Measurements from ENCODE around the gene RAB18.

GRCh38 chr10:27506280-27506679 is 2.2 kb downstream of the RAB18 start:
- TF ChIP-seq, protein P1, sequence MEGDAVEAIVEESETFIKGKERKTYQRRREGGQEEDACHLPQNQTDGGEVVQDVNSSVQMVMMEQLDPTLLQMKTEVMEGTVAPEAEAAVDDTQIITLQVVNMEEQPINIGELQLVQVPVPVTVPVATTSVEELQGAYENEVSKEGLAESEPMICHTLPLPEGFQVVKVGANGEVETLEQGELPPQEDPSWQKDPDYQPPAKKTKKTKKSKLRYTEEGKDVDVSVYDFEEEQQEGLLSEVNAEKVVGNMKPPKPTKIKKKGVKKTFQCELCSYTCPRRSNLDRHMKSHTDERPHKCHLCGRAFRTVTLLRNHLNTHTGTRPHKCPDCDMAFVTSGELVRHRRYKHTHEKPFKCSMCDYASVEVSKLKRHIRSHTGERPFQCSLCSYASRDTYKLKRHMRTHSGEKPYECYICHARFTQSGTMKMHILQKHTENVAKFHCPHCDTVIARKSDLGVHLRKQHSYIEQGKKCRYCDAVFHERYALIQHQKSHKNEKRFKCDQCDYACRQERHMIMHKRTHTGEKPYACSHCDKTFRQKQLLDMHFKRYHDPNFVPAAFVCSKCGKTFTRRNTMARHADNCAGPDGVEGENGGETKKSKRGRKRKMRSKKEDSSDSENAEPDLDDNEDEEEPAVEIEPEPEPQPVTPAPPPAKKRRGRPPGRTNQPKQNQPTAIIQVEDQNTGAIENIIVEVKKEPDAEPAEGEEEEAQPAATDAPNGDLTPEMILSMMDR (conservative IDR thresholded peaks at IDR 0.05; ENCODE audit: low read length), result no peak
- no peak for TF ChIP-seq EZH2phosphoT487 (IDR thresholded peaks at IDR 0.05; ENCODE audit: borderline replicate concordance, low read depth, low read length)
